ENCODE results near the gene PRR14L.

PRR14L gene

DNA sequence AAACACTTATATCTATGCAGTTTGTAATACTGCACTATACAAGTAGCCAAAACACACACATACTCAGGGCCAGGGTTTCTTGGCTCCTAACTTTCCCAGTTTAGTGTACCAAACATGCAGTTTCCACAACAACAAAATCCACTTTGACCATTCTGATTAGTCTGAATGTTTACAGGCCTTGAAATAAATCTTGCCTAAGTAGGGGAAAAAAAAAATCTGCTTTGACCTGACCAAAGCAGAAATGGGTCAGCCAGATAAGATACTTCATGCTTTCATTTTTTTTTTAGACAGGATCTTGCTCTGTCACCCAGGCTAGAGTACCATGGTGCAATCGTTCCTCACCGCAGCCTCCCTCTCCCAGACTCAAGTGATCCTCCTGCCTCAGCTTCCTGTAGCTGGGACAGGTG is 10.1 kb downstream of the PRR14L start:
- H3K27me3 ChIP-seq (ENCODE audit: insufficient read depth, low read length) = no peaks in the 10 kb centered on the region
- H3K9me3 ChIP-seq (ENCODE audit: insufficient read depth, low read depth, low read length) = no peaks in the 10 kb centered on the region
- no peak overlapping the region for H3K4me3 ChIP-seq (ENCODE audit: low read length)
- no peak overlapping the region for H3K27ac ChIP-seq (ENCODE audit: low read depth, low read length)
- H3K4me1 ChIP-seq (ENCODE audit: insufficient read depth, low read length) = no peaks in the 10 kb centered on the region
- WGBS = 96% methylated on average over 2 of the region's 2 CpGs
- H3K9ac ChIP-seq (ENCODE audit: low read depth, low read length) = no peak overlapping the region
- peaks cover 63% of the 10 kb centered on the region for H3K36me3 ChIP-seq (ENCODE audit: insufficient read depth, low read length)

- Histone ChIP-seq H3K36me3 (ENCODE audit: insufficient read depth, low read length) (peaks cover 67% of the 10 kb centered on the region), H3K4me1 (ENCODE audit: insufficient read depth, low read length) (no peaks in the 10 kb centered on the region), H3K9me3 (ENCODE audit: insufficient read depth, low read depth, low read length) (no peaks in the 10 kb centered on the region), H3K27me3 (ENCODE audit: insufficient read depth, low read length) (no peaks in the 10 kb centered on the region), H3K27ac (ENCODE audit: low read depth, low read length) (0 out of 2 replicates have a peak overlapping the region, but pooled peaks have one; percentile 8), H3K9ac (ENCODE audit: low read depth, low read length) (no peak overlapping the region), H3K4me3 (ENCODE audit: low read length) (no peak overlapping the region)
- WGBS = 93% methylated on average over 2 of the region's 2 CpGs
Measured at GRCh38 chr22:31738566-31738965, 11.4 kb downstream of the PRR14L start.

DNA sequence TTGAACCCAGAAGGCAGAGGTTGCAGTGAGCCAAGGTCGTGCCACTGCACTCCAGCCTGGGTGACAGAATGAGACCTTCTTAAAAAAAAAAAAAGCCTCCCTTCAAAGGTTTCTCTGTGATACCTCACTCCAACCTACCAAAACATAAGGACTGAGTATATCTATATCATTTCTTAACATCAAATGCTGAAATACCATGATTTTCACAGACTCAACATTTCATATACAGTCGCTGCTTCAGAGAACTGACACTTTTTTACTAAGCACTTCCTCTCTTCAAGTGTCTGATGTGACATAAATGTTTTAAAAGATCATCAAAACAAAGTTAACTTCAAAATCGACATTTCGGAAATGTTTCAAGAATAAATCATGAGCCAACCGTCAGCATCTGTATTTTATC is 12.0 kb downstream of the PRR14L start:
- H3K9me3 ChIP-seq (ENCODE audit: insufficient read depth, low read depth, low read length) = no peaks in the 10 kb centered on the region
- peaks cover 68% of the 10 kb centered on the region for H3K36me3 ChIP-seq (ENCODE audit: insufficient read depth, low read length)
- WGBS = 97% methylated on average over 5 of the region's 5 CpGs
- H3K9ac ChIP-seq (ENCODE audit: low read depth, low read length) = no peak overlapping the region
- H3K4me1 ChIP-seq (ENCODE audit: insufficient read depth, low read length) = no peaks in the 10 kb centered on the region
- no peak overlapping the region for H3K27ac ChIP-seq (ENCODE audit: low read depth, low read length)
- H3K27me3 ChIP-seq (ENCODE audit: insufficient read depth, low read length) = no peaks in the 10 kb centered on the region
- H3K4me3 ChIP-seq (ENCODE audit: low read length) = no peak overlapping the region

DNA sequence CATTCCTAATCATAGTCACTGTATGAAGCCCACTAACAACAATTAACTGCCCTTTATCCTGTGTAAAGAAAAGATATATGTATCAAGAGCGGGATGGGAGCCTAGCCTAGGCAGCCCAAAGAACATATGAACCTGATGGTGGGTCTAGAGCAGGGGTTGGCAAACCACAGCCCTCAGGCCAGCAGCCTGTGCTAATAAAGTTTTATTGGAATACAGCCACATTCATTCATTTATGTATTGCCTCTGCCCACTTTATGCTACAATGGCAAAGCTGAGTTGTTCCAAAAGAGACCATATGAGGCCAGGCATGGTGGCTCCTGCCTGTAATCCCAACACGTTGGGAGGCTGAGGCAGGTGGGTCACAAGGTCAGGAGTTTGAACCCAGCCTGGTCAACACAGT is 13.5 kb downstream of the PRR14L start:
- H3K4me3 ChIP-seq (ENCODE audit: low read length) = no peak overlapping the region
- no peak overlapping the region for H3K9ac ChIP-seq (ENCODE audit: low read depth, low read length)
- no peaks in the 10 kb centered on the region for H3K27me3 ChIP-seq (ENCODE audit: insufficient read depth, low read length)
- H3K4me1 ChIP-seq (ENCODE audit: insufficient read depth, low read length) = no peaks in the 10 kb centered on the region
- H3K27ac ChIP-seq (ENCODE audit: low read depth, low read length) = no peak overlapping the region
- 90% methylated on average over 2 of the region's 2 CpGs for WGBS
- H3K9me3 ChIP-seq (ENCODE audit: insufficient read depth, low read depth, low read length) = no peaks in the 10 kb centered on the region
- H3K36me3 ChIP-seq (ENCODE audit: insufficient read depth, low read length) = peaks cover 70% of the 10 kb centered on the region

- 91% methylated on average over 1 of the region's 1 CpG for WGBS
Measured at GRCh38 chr22:31734512-31734911, 15.4 kb downstream of the PRR14L start.

GRCh38 chr22:31733580-31734079 is 16.3 kb downstream of the PRR14L start:
- Histone ChIP-seq H3K4me3 (ENCODE audit: low read length) (no peak overlapping the region), H3K9me3 (ENCODE audit: insufficient read depth, low read depth, low read length) (no peaks in the 10 kb centered on the region), H3K9ac (ENCODE audit: low read depth, low read length) (no peak overlapping the region), H3K36me3 (ENCODE audit: insufficient read depth, low read length) (peaks cover 57% of the 10 kb centered on the region), H3K27me3 (ENCODE audit: insufficient read depth, low read length) (no peaks in the 10 kb centered on the region), H3K27ac (ENCODE audit: low read depth, low read length) (no peak overlapping the region), H3K4me1 (ENCODE audit: insufficient read depth, low read length) (no peaks in the 10 kb centered on the region)
- WGBS = 95% methylated on average over 7 of the region's 7 CpGs

More at GRCh38 chr22:31734512-31734911, 15.4 kb downstream of the PRR14L start:
- Histone ChIP-seq H3K27ac (ENCODE audit: low read depth, low read length) (no peak overlapping the region), H3K36me3 (ENCODE audit: insufficient read depth, low read length) (peaks cover 57% of the 10 kb centered on the region), H3K27me3 (ENCODE audit: insufficient read depth, low read length) (no peaks in the 10 kb centered on the region), H3K9ac (ENCODE audit: low read depth, low read length) (no peak overlapping the region), H3K9me3 (ENCODE audit: insufficient read depth, low read depth, low read length) (no peaks in the 10 kb centered on the region), H3K4me3 (ENCODE audit: low read length) (no peak overlapping the region), H3K4me1 (ENCODE audit: insufficient read depth, low read length) (no peaks in the 10 kb centered on the region)

GRCh38 chr22:31732089-31732829 is 17.7 kb downstream of the PRR14L start:
- no peak overlapping the region for H3K9ac ChIP-seq (ENCODE audit: low read depth, low read length)
- peaks cover 50% of the 10 kb centered on the region for H3K36me3 ChIP-seq (ENCODE audit: insufficient read depth, low read length)
- H3K27me3 ChIP-seq (ENCODE audit: insufficient read depth, low read length) = no peaks in the 10 kb centered on the region
- 89% methylated on average over 2 of the region's 2 CpGs for WGBS
- H3K27ac ChIP-seq (ENCODE audit: low read depth, low read length) = no peak overlapping the region
- no peak overlapping the region for H3K4me3 ChIP-seq (ENCODE audit: low read length)
- H3K9me3 ChIP-seq (ENCODE audit: insufficient read depth, low read depth, low read length) = no peaks in the 10 kb centered on the region
- no peaks in the 10 kb centered on the region for H3K4me1 ChIP-seq (ENCODE audit: insufficient read depth, low read length)

- Histone ChIP-seq H3K27ac (ENCODE audit: low read depth, low read length) (no peak overlapping the region), H3K36me3 (ENCODE audit: insufficient read depth, low read length) (peaks cover 48% of the 10 kb centered on the region), H3K27me3 (ENCODE audit: insufficient read depth, low read length) (no peaks in the 10 kb centered on the region), H3K4me3 (ENCODE audit: low read length) (no peak overlapping the region), H3K9me3 (ENCODE audit: insufficient read depth, low read depth, low read length) (no peaks in the 10 kb centered on the region), H3K4me1 (ENCODE audit: insufficient read depth, low read length) (no peaks in the 10 kb centered on the region), H3K9ac (ENCODE audit: low read depth, low read length) (no peak overlapping the region)
- 88% methylated on average over 7 of the region's 8 CpGs for WGBS
Measured at GRCh38 chr22:31730344-31730711, 19.6 kb downstream of the PRR14L start.

DNA sequence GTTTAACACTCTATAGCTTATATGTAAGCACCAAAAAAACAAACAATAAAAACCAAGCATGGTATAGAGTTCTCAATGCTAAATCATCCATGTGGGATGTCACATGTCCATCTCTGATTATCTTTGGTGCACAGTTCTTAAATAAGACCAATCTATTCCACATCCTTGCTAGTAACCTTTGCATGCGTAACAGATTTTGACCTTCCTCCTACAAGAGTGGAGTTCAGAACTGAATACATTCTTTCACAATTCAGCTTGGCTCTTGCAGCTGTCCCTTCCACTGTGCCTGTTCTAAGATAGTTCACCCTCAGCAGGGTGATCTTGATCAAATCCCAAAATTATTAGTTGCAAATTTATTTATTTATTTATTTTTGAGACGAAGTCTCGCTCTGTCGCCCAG is 21.1 kb downstream of the PRR14L start:
- Histone ChIP-seq H3K27me3 (ENCODE audit: insufficient read depth, low read length) (no peaks in the 10 kb centered on the region), H3K27ac (ENCODE audit: low read depth, low read length) (no peak overlapping the region), H3K9me3 (ENCODE audit: insufficient read depth, low read depth, low read length) (no peaks in the 10 kb centered on the region), H3K4me1 (ENCODE audit: insufficient read depth, low read length) (no peaks in the 10 kb centered on the region), H3K4me3 (ENCODE audit: low read length) (no peak overlapping the region), H3K9ac (ENCODE audit: low read depth, low read length) (no peak overlapping the region), H3K36me3 (ENCODE audit: insufficient read depth, low read length) (peaks cover 51% of the 10 kb centered on the region)
- 97% methylated on average over 4 of the region's 4 CpGs for WGBS

- no peaks in the 10 kb centered on the region for H3K27me3 ChIP-seq (ENCODE audit: insufficient read depth, low read length)
- H3K4me1 ChIP-seq (ENCODE audit: insufficient read depth, low read length) = no peaks in the 10 kb centered on the region
- H3K9ac ChIP-seq (ENCODE audit: low read depth, low read length) = no peak overlapping the region
- H3K27ac ChIP-seq (ENCODE audit: low read depth, low read length) = no peak overlapping the region
- 96% methylated on average over 3 of the region's 3 CpGs for WGBS
- H3K9me3 ChIP-seq (ENCODE audit: insufficient read depth, low read depth, low read length) = no peaks in the 10 kb centered on the region
- H3K36me3 ChIP-seq (ENCODE audit: insufficient read depth, low read length) = peaks cover 55% of the 10 kb centered on the region
- H3K4me3 ChIP-seq (ENCODE audit: low read length) = no peak overlapping the region
Measured at GRCh38 chr22:31726692-31727091, 23.2 kb downstream of the PRR14L start.

DNA sequence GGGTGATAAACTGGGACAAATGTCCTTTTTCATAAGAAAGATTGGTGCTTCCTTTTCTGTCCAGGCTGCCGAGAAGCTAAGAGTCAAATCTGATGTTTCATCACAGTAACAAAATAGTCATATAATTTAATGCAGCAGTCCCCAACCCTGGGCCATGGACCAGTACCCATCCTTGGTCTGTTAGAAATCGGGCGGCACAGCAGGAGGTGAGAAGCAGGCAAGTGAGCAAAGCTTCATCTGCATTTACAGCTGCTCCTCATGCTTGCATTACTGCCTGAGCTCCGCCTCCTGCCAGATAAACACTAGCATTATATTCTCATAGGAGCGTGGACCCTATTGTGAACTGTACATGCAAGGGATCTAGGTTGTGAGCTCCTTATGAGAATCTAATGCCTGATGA is 26.2 kb downstream of the PRR14L start:
- Histone ChIP-seq H3K27ac (ENCODE audit: low read depth, low read length) (no peak overlapping the region), H3K4me1 (ENCODE audit: insufficient read depth, low read length) (no peaks in the 10 kb centered on the region), H3K36me3 (ENCODE audit: insufficient read depth, low read length) (peaks cover 72% of the 10 kb centered on the region), H3K27me3 (ENCODE audit: insufficient read depth, low read length) (no peaks in the 10 kb centered on the region), H3K9me3 (ENCODE audit: insufficient read depth, low read depth, low read length) (no peaks in the 10 kb centered on the region), H3K9ac (ENCODE audit: low read depth, low read length) (no peak overlapping the region), H3K4me3 (ENCODE audit: low read length) (no peak overlapping the region)
- WGBS = 93% methylated on average over 5 of the region's 5 CpGs
